HG03280 (cell line): ENCODE measurements around the gene SPATS2.

Experiments used
- ATAC-seq: cut with Tn5 transposase; IDR thresholded peaks from one replicate; pipeline ENCODE4 v1.9.1; 2021; ENCODE audit warnings: mild to moderate bottlenecking, moderate library complexity; ENCODE audit not compliant: unreplicated experiment

Gene SPATS2

GRCh38 chr12:49335955-49336644 lies 31.2 kb upstream of the SPATS2 start:
- ATAC-seq, result no peak

GRCh38 chr12:49336645-49337584 lies 30.3 kb upstream of the SPATS2 start, which contains the start of gene C1QL4:
Gene C1QL4 (minus strand): TSS chr12:49337188. CDS start chr12:49336477, 711 bp downstream.
- ATAC-seq, result peak; percentile 63

GRCh38 chr12:49338830-49339463 lies 28.3 kb upstream of the SPATS2 start:
- ATAC-seq, result no peak

- no peak for ATAC-seq
Measured at GRCh38 chr12:49339464-49339861, 27.8 kb upstream of the SPATS2 start.

GRCh38 chr12:49340095-49340870 lies 27.0 kb upstream of the SPATS2 start:
- ATAC-seq, result no peak

- ATAC-seq, result no peak
Measured at GRCh38 chr12:49340971-49341776, 26.1 kb upstream of the SPATS2 start.

- no peak for ATAC-seq
Measured at GRCh38 chr12:49341777-49342065, 25.5 kb upstream of the SPATS2 start.

GRCh38 chr12:49342066-49342913 lies 25.0 kb upstream of the SPATS2 start:
- no peak for ATAC-seq

- ATAC-seq, result no peak
Measured at GRCh38 chr12:49342914-49343731, 24.1 kb upstream of the SPATS2 start.

GRCh38 chr12:49344486-49345050 lies 22.7 kb upstream of the SPATS2 start:
- ATAC-seq, result no peak

- no peak for ATAC-seq
Measured at GRCh38 chr12:49345051-49345824, 22.0 kb upstream of the SPATS2 start.

- ATAC-seq, result no peak
Measured at GRCh38 chr12:49345825-49346658, 21.2 kb upstream of the SPATS2 start.

- no peak for ATAC-seq
Measured at GRCh38 chr12:49346659-49347310, 20.5 kb upstream of the SPATS2 start, which contains the start of gene DNAJC22. Gene DNAJC22 (plus strand): TSS chr12:49346888. CDS start chr12:49348873, 1,985 bp downstream.

GRCh38 chr12:49347311-49348193 lies 19.7 kb upstream of the SPATS2 start:
- peak; percentile 66 for ATAC-seq

GRCh38 chr12:49348781-49349180 lies 18.5 kb upstream of the SPATS2 start:
- ATAC-seq, result no peak
